C4-2B (cell line): ENCODE measurements around the gene ZNF655.

ENCODE experiments used
- H3K27ac ChIP-seq: fragments of 450-650 bp; 2 replicates; pipeline ENCODE4 v1.5.1; 2017
- ZFX ChIP-seq: fragments of 450-650 bp; IDR thresholded peaks from 2 replicates; pipeline ENCODE4 v1.6.1; 2017
- TF ChIP-seq, protein P1 (sequence below): fragments of 450-650 bp; conservative IDR thresholded peaks from 2 replicates; pipeline ENCODE4 v1.5.1; 2017; ENCODE audit warnings: mild to moderate bottlenecking

Gene ZNF655

GRCh38 chr7:99624484-99624883, 66.0 kb downstream of the ZNF655 start:
- TF ChIP-seq, protein P1, sequence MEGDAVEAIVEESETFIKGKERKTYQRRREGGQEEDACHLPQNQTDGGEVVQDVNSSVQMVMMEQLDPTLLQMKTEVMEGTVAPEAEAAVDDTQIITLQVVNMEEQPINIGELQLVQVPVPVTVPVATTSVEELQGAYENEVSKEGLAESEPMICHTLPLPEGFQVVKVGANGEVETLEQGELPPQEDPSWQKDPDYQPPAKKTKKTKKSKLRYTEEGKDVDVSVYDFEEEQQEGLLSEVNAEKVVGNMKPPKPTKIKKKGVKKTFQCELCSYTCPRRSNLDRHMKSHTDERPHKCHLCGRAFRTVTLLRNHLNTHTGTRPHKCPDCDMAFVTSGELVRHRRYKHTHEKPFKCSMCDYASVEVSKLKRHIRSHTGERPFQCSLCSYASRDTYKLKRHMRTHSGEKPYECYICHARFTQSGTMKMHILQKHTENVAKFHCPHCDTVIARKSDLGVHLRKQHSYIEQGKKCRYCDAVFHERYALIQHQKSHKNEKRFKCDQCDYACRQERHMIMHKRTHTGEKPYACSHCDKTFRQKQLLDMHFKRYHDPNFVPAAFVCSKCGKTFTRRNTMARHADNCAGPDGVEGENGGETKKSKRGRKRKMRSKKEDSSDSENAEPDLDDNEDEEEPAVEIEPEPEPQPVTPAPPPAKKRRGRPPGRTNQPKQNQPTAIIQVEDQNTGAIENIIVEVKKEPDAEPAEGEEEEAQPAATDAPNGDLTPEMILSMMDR = no peak
- TF ChIP-seq ZFX = no peak
- no peak overlapping the region for H3K27ac ChIP-seq

- TF ChIP-seq, protein P1 = no peak
- TF ChIP-seq ZFX = no peak
- H3K27ac ChIP-seq = no peak overlapping the region
Measured at GRCh38 chr7:99625321-99625720, 66.9 kb downstream of the ZNF655 start.

GRCh38 chr7:99625961-99626360, 67.5 kb downstream of the ZNF655 start:
- TF ChIP-seq, protein P1 = no peak
- no peak for TF ChIP-seq ZFX

More at GRCh38 chr7:99625961-99626360, 67.5 kb downstream of the ZNF655 start:
- no peak overlapping the region for H3K27ac ChIP-seq
